GM20431 (cell line): ENCODE measurements around the gene TES.
"Not testable (repeated sequence)": the region's sequence is repeated elsewhere in the genome, so short reads cannot be mapped to it uniquely, and the experiment has no call there.

Source experiments
- in situ Hi-C: fragments of 300-500 bp; cut with MseI, MboI; formaldehyde crosslinking; loops from one replicate; pipeline ENCODE4 v1.15.0; 2020; ENCODE audit warnings: low sequenced_read_pairs; ENCODE audit not compliant: unreplicated experiment

Gene TES

GRCh38 chr7:116271963-116272886, 61.9 kb downstream of the TES start:
- in situ Hi-C loops = loop anchor here (25.0 kb wide), 2 partner anchors 315 to 540 kb away; no protein-coding TSS in a partner anchor

DNA sequence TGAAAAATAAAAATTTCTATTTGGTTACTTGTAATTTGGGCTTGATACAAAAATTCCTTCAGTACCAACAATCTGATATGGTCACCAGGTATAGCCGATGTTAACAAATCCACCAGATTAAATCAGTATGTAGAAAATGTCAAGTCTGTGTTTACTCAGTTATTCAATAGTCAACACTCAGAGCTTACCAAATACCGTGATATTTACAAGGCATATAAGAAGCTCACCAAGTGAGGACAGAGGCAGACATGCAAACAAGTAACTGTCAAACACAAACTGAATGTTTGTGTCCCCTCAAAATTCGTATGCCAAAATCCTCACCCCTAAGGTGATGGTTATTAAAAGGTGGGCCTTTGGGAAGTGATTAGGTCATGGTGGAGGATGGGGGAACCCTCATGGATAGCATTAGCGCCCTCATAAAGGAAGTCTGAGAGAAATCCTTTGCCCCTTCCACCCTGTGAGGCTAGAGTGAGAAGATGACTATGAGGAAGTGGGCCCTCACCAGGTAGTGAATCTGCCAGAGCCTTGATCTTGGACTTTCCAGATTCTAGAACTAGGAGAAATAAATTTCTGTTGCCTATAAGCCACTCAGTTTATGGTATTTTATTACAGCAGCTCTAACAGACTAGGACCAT, 63.1 kb downstream of the TES start:
- in situ Hi-C loops = loop anchor here (25.0 kb wide), 2 partner anchors 314 to 539 kb away; no protein-coding TSS in a partner anchor

DNA sequence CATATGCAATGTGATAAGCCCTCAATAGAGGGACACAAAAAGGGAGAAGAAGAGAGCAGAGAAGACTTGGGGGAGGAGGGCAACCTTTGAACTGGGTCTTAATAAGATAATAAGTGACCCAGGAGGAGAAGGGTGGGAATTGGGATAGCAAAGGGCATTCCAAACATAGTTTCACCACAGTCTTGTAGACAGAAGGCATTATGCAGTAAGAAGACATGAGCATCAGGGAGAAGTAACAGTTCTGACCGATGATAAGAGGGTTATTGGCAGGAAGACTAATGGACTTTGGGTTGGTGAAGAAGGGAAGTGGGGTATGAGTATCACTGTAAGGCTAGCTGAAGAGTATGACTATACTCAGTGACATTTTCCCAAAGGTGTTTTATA, 63.6 kb downstream of the TES start:
- in situ Hi-C loops = loop anchor here (25.0 kb wide), 2 partner anchors 313 to 538 kb away; no protein-coding TSS in a partner anchor

DNA sequence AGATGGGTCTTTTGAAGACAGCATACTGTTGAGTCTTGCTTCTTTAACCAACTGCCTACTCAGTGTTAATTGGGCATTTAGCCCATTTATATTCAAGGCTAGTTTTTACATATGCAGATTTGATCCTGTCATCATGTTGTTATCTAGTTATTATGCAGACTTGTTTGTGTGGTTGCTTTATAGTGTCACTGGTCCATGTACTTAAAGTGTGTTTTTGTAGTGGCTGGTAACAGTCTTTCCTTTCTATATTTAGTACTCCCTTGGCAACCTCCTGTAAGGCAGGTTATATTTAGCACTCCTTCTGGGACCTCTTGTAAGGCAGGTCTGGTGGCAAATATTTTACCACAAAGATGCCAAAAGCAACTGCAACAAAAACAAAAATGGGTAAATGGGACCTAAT, 66.7 kb downstream of the TES start:
- in situ Hi-C loops = no loop called here

GRCh38 chr7:116279217-116279616, 68.9 kb downstream of the TES start:
- in situ Hi-C loops = no loop called here

GRCh38 chr7:116280803-116281202, 70.5 kb downstream of the TES start:
- in situ Hi-C loops = no loop called here

- in situ Hi-C loops = no loop called here
These were observed 73.4 kb downstream of the TES start for GRCh38 chr7:116283595-116284204.

DNA sequence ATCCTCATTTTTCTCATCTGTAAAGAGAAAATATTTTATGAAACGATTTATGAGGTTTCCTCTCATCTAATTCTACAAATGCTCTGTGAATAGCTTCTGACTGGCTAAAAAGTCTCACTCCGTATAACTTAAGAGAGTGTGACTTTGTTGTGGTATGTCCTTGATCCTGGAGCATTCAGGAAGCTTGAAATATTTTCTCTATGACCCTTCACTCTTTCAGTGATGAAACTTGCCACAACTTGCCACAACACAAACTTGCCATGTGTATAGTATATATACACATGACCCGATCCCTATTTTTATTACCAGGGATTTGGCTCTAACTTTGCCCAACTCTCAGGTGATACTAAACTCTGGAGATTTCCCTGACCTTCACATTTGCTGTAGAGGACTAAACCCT, 74.1 kb downstream of the TES start:
- in situ Hi-C loops = no loop called here

- in situ Hi-C loops = no loop called here
These were observed 74.9 kb downstream of the TES start for GRCh38 chr7:116285252-116285651.

- in situ Hi-C loops = no loop called here
These were observed 80.4 kb downstream of the TES start for GRCh38 chr7:116290740-116291139.

- in situ Hi-C loops = no loop called here
These were observed 81.6 kb downstream of the TES start for GRCh38 chr7:116291937-116292336.

DNA sequence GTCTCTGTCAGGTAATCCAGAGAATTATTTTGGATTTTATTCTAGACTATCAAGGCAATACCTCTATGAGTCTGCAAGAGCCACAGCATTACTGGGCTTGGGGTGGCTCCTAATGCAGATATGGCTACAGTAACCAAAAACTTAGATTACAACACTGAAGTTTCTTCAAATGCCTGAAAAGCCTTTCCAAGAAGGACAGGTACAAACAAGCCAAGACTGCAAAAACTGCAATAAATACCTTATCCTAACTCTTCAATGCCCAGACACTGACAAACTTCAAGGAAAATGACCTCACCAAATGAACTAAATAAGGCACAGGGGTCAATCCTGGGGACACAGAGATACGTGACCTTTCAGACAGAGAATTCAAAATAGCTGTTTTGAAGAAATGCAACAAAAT, 82.0 kb downstream of the TES start:
- in situ Hi-C loops = no loop called here

- in situ Hi-C loops = no loop called here
These were observed 82.8 kb downstream of the TES start for GRCh38 chr7:116293139-116293538.

DNA sequence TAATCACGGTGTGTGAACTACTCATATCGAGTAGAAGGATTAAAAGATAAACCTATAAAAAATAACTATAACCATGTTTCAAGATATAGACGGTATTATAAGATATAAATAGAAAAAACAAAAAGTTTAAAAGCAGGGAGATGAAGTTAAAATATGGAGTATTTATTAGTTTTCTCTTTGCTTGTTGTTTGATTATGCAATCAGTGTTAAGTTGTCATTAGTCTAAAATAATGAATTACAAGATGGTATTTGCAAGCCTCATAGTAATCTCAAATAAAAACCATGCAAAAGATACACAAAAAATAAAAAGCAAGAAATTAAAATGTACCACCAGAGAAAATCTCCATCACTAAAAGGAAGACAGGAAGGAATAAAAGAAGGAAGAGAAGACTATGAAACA, 83.3 kb downstream of the TES start:
- in situ Hi-C loops = no loop called here

DNA sequence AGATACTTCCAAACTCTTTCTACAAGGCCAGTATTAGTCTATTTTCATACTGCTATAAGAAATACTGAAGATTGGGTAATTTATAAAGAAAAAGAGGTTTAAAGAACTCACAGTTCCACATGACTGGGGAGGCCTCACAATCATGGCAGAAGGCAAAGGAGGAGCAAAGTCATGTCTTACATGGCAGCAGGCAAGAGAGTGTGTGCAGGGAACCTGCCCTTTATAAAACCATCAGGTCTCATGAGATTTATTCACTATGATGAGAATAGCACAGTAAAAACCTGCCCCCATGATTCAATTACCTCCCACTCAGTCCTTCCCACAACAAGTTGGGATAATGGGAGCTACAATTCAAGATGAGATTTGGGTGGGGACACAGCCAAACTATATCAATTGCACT, 85.6 kb downstream of the TES start:
- in situ Hi-C loops = not testable (repeated sequence)

DNA sequence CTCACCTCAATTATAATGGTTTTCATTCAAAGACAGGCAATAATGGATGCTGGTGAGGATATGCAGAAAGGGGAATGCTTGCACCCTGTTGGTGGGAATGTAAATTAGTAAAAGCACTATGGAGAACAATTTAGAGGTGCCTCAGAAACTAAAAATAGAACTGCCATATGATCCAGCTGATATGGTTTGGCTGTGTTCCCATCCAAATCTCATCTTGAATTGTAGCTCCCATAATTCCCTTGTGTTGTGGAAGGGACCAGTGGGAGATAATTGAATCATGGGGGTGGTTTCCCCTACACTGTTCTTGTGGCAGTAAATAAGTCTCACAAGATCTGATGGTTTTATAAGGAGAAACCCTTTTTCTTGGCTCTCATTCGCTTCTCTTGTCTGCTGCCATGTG, 87.7 kb downstream of the TES start:
- in situ Hi-C loops = no loop called here

DNA sequence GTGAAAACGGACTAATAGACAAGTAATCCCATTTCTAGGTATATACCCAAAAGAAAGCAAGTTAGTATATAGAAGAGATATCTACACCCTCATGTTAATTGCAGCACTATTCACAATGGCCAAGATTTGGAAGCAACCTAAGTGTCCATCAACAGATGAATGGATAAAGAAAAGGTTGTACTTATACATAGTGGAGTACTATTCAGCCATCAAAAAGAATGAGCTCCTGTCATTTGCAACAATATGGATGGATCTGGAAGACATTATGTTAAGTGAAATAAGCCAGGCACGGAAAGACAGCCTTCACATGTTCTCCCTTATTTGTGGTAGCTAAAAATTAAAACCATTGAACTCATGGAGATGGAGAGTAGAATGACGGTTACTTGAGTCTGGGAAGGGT, 88.2 kb downstream of the TES start:
- in situ Hi-C loops = no loop called here

DNA sequence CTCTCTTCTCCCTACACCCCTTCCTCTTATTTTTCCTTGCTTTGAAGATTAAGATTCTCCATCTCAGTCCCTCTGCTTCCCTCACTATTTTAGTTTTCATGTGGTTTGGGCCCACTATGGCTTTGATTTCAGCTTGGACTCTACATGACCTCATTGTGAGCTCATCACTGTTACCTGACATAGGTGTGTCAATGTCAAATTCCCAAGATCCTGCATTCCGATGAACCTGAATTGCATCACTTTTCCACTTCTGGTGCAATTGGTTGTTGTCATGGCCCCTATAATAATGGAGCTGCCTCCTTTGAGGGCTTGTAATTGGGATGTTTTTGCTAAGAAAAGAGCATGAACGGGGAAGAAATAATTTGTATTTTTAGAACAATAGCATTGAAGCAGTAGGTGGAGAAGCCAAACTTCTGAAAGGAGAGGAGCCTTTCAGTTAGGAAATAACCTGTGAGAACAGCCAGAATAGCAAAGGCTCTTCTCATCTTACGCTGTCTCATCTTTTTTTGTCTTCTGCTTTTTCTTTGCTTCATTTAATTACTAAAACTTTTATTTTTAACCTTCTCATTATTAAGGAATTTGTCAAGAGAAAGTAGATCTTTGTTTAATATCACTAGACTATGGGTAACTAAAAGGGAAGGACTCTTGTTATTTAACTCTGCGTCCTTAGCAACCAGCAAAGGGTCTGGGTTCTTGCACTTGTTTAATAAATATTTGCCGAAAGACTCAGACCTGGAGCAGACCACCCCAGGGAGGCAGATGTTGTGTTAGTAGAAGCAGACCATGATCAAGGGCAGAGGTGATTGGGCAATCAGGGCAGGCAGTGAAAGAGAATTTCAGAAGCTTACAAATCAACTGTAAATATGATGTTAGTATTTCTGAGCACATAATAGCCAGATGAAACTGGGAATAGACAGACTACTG, 95.4 kb downstream of the TES start:
- in situ Hi-C loops = no loop called here

DNA sequence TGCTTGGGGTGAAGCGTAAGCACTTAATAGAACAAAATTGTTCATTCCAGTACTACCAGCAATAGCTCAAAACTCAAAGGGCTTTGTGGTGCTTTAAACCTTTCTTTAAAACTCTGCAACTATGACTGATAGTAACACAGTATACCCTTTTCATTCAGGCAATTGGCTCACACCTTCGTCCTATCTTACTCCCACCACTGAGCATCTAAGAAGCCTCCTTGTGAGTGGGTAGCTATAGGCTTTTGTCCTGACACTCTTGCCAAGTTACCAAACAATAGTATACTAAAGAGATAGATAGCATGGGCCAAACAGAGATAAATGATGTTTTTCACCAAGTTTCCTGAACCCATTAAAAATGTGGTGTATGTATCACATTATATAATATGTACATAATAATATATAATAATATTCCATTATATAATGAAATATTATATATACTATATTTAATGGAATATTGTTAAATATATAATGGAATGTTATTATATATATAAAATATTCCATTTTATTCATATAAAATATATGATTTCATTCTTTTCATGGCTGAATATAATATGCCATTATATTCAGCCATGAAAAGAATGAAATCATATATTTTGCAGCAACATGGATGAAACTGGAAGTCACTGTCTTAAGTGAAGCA, 96.2 kb downstream of the TES start:
- in situ Hi-C loops = no loop called here
